HepG2 (cell line): ENCODE data around the gene TAGLN. TPM values are rescaled to one million over a fixed set of nuclear protein-coding genes. Genes with fewer than 3 reads are reported as not detected.

Experiments used
- DMAP1 ChIP-seq: IDR thresholded peaks from 2 replicates; pipeline ENCODE4 v1.6.1; 2016
- EHMT2 ChIP-seq: fragments of 200-600 bp; sonication (generic); IDR thresholded peaks from 2 replicates; pipeline ENCODE4 v1.7.0; 2017; ENCODE audit warnings: antibody characterized with exemption, low read depth, low read length, borderline replicate concordance
- ESRRA ChIP-seq: sonication (generic); formaldehyde crosslinking; IDR thresholded peaks from 2 replicates; pipeline ENCODE4 v1.5.1; 2020; ENCODE audit warnings: mild to moderate bottlenecking, low read depth, missing genetic modification reagents
- GATAD1 ChIP-seq: IDR thresholded peaks from 2 replicates; pipeline ENCODE4 v1.6.1; 2016; ENCODE audit warnings: missing genetic modification reagents, missing compliant biosample characterization
- GTF3A ChIP-seq: sonication (generic); formaldehyde crosslinking; conservative IDR thresholded peaks from 2 replicates; pipeline ENCODE4 v1.4.0; 2020; ENCODE audit warnings: mild to moderate bottlenecking, missing genetic modification reagents
- HMG20A ChIP-seq: IDR thresholded peaks from 2 replicates; pipeline ENCODE4 v1.6.1; 2016; ENCODE audit warnings: borderline replicate concordance
- ISX ChIP-seq: sonication (generic); formaldehyde crosslinking; conservative IDR thresholded peaks from 2 replicates; pipeline ENCODE4 v1.5.0; 2020; ENCODE audit warnings: missing genetic modification reagents
- MXI1 ChIP-seq: IDR thresholded peaks from 3 replicates; pipeline ENCODE4 v1.6.1; 2012; ENCODE audit warnings: low read depth, low read length, inconsistent platforms, borderline replicate concordance
- RBAK ChIP-seq: sonication (generic); formaldehyde crosslinking; IDR thresholded peaks from 2 replicates; pipeline ENCODE4 v1.5.1; 2020; ENCODE audit warnings: mild to moderate bottlenecking, missing genetic modification reagents
- SSRP1 ChIP-seq: IDR thresholded peaks from 2 replicates; pipeline ENCODE4 v1.6.1; 2016; ENCODE audit warnings: control low read depth
- SYNCRIP ChIP-seq: fragments of 200-400 bp; formaldehyde crosslinking; IDR thresholded peaks from 2 replicates; pipeline ENCODE4 v1.6.1; 2018; ENCODE audit warnings: mild to moderate bottlenecking, low read depth, low read length; ENCODE audit not compliant: insufficient read depth
- TCF7L2 ChIP-seq: IDR thresholded peaks from 2 replicates; pipeline ENCODE4 v1.6.1; 2011; ENCODE audit warnings: mild to moderate bottlenecking, low read depth, low read length, moderate library complexity
- YEATS4 ChIP-seq: sonication (generic); formaldehyde crosslinking; IDR thresholded peaks from 2 replicates; pipeline ENCODE4 v1.4.0; 2020; ENCODE audit warnings: missing genetic modification reagents, borderline replicate concordance
- YY1 ChIP-seq: IDR thresholded peaks from 2 replicates; pipeline ENCODE4 v1.6.1; 2011; ENCODE audit warnings: low read length, low read depth, moderate library complexity, mild to moderate bottlenecking; ENCODE audit not compliant: insufficient read depth, insufficient replicate concordance
- ZEB1 ChIP-seq: IDR thresholded peaks from 2 replicates; pipeline ENCODE4 v1.6.1; 2012; ENCODE audit warnings: mild to moderate bottlenecking, low read depth, inconsistent platforms; ENCODE audit not compliant: insufficient replicate concordance
- ZNF124 ChIP-seq: sonication (generic); formaldehyde crosslinking; IDR thresholded peaks from 2 replicates; pipeline ENCODE4 v1.4.0; 2020; ENCODE audit warnings: missing genetic modification reagents
- polyA plus RNA-seq, 8 experiments: library from polyadenylated mRNA; depleted of rRNA in 3 of 8; stranded (reverse) in 7 of 8; unstranded in 1 of 8; fragments of >200 nt; fragmentation: Illumina TruSeq in 4 of 8; extraction: Trizol in 4 of 8; gene quantifications; 2 replicates each; pipeline versions ENCODE4 v1.2.1 to v1.2.3, GENCODE V29; 2011 to 2016; ENCODE audit warnings: low read depth in 4 of 8, missing spikeins in 1 of 8, mixed read lengths in 1 of 8; ENCODE audit not compliant: insufficient read depth in 1 of 8
- total RNA-seq, 5 experiments: library from RNA; depleted of rRNA; stranded (reverse); fragments of >200 nt; fragmentation: Illumina TruSeq; extraction: Trizol; gene quantifications; 2 replicates each; pipeline ENCODE4 v1.2.3, GENCODE V29; 2016; ENCODE audit warnings: low read depth in 1 of 5
- TF ChIP-seq, protein P1 (sequence below): IDR thresholded peaks from 2 replicates; pipeline ENCODE4 v1.6.1; 2012; ENCODE audit warnings: inconsistent platforms
- TF ChIP-seq, protein P2 (sequence below): sonication (generic); formaldehyde crosslinking; IDR thresholded peaks from 2 replicates; pipeline ENCODE4 v1.5.1; 2020; ENCODE audit warnings: mild to moderate bottlenecking, missing genetic modification reagents, borderline replicate concordance

TAGLN gene
- total and polyA plus RNA-seq, 2 of the 13 experiments (the other 11 are each of a cell fraction or from before 2014, with no cell fraction given), result 12.6 to 75.4 TPM

DNA sequence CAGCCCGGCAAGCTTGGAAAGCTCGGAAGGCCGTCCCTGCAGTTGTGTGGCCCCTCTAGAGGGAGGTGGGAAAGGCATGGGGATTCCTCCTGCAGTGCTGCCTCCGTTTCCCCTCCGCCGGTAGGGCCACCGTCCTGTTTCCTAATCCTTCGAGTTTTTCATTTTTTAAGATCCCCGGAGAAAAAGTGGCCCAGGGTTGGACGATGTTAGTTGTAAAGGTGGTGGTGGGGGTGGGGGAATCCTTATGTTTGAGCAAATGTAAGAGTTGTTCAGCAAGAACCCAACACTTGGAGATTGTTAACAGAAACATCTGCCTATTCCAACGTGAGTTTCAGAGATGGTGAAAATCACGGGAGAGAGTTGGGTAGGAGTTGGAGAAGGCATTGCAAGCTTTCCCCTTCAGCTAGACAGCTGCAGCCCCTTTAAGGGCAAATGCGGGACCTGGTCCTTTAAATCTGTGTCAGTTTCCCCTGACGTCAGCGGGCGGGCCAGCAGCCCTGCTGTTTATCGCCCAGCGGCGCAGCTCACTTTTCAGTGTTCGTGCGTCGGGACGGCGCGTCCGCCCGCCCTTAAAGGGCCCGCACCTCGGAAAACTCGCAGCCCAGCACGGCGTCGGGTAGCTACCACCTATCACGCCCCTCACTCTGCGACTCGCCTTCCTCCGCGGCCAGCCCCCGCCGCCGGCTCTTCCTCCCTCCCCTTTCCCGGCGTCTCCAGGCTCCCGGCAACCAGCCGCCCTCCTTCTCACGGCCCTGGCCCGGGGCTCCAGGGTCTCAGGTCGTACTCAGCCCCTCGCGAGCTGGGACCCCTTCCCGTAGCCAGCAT is 20.7 kb upstream of the TAGLN start, which contains the start of gene SIDT2 (continued):
- TF ChIP-seq, protein P1, sequence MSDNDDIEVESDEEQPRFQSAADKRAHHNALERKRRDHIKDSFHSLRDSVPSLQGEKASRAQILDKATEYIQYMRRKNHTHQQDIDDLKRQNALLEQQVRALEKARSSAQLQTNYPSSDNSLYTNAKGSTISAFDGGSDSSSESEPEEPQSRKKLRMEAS, result peak; percentile 93
- TF ChIP-seq ZEB1 (no peak), YY1 (peak; percentile 47), YEATS4 (no peak; the same call in 1 of the 2 replicates), RBAK (CRISPR knock-in tag) (no peak), TCF7L2 (no peak), ISX (CRISPR knock-in tag) (no peak), SYNCRIP (no peak), SSRP1 (CRISPR knock-in tag) (no peak), ESRRA (CRISPR knock-in tag) (no peak), DMAP1 (CRISPR knock-in tag) (no peak), GATAD1 (peak; percentile 46; the same call in 1 of the 2 replicates), HMG20A (CRISPR knock-in tag) (no peak), MXI1 (peak; percentile 39; the same call in 1 of the 3 replicates), ZNF124 (CRISPR knock-in tag) (0 out of 2 replicates have a peak, but pooled peaks have one; percentile 27), GTF3A (CRISPR knock-in tag) (no peak; the same call in 1 of the 2 replicates), EHMT2 (no peak)
- TF ChIP-seq, protein P2, sequence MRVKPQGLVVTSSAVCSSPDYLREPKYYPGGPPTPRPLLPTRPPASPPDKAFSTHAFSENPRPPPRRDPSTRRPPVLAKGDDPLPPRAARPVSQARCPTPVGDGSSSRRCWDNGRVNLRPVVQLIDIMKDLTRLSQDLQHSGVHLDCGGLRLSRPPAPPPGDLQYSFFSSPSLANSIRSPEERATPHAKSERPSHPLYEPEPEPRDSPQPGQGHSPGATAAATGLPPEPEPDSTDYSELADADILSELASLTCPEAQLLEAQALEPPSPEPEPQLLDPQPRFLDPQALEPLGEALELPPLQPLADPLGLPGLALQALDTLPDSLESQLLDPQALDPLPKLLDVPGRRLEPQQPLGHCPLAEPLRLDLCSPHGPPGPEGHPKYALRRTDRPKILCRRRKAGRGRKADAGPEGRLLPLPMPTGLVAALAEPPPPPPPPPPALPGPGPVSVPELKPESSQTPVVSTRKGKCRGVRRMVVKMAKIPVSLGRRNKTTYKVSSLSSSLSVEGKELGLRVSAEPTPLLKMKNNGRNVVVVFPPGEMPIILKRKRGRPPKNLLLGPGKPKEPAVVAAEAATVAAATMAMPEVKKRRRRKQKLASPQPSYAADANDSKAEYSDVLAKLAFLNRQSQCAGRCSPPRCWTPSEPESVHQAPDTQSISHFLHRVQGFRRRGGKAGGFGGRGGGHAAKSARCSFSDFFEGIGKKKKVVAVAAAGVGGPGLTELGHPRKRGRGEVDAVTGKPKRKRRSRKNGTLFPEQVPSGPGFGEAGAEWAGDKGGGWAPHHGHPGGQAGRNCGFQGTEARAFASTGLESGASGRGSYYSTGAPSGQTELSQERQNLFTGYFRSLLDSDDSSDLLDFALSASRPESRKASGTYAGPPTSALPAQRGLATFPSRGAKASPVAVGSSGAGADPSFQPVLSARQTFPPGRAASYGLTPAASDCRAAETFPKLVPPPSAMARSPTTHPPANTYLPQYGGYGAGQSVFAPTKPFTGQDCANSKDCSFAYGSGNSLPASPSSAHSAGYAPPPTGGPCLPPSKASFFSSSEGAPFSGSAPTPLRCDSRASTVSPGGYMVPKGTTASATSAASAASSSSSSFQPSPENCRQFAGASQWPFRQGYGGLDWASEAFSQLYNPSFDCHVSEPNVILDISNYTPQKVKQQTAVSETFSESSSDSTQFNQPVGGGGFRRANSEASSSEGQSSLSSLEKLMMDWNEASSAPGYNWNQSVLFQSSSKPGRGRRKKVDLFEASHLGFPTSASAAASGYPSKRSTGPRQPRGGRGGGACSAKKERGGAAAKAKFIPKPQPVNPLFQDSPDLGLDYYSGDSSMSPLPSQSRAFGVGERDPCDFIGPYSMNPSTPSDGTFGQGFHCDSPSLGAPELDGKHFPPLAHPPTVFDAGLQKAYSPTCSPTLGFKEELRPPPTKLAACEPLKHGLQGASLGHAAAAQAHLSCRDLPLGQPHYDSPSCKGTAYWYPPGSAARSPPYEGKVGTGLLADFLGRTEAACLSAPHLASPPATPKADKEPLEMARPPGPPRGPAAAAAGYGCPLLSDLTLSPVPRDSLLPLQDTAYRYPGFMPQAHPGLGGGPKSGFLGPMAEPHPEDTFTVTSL (CRISPR knock-in tag), result no peak
